ENCODE measurements around the gene CRYZ. TPM values are rescaled to one million over a fixed set of nuclear protein-coding genes. Genes with fewer than 3 reads are reported as not detected.

The CRYZ gene
- total and polyA plus RNA-seq, 2 of the 4 experiments (the other 2 are of a cell fraction), result 40.6 to 43.4 TPM

DNA sequence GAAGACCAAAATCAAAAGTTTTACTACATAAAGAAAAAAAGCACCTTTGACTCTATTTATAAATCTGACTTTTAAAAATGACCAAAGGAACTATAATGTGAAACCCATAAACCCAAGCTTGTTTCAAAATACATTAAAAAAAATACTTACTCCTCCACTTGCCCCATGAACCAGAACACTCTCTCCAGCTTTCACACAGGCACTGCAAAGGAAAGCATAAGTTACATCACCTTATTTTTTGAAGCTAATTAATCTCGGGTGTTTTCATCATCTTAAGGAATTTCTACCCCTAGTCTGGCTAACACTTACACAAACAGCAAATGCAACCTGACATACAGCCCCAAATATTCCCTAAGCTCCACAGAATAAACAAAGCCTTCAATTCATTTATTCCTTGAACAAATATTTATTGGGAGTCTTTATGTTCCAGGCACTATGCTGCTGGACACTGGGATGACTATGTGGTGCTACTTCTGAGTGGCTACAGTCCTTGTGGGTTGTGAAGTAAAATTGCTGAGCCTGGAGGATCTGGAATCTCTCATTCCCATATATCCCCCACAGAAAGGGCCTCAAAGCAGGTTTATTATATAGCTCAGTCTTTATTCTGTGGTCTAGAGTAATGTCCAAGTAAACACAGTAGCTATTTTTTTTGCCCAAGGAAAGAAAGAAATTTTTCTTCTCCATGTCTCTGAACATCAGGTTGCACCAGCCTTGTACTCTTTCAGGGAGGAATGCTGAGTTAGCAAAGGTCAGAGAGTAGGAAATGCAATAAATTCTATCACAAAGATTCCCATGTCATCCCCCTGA lies 18.2 kb downstream of the CRYZ start:
- dilution Hi-C loops (cut with HindIII; ENCODE audit: low sequenced_read_pairs, unreplicated experiment) (no loop called here), in situ Hi-C loops (cut with MboI; ENCODE audit: low sequenced_read_pairs) (no loop called here), intact Hi-C loops (cut with micrococcal nuclease) (loop anchor here (2.0 kb wide), 1 partner anchor 14 kb away; no protein-coding TSS in a partner anchor)
- Histone ChIP-seq H3K9ac (ENCODE audit: low read depth, low read length) (no peak overlapping the region), H3K18ac (ENCODE audit: low read depth, low read length) (no peak overlapping the region), H3K4me1 (ENCODE audit: control insufficient read depth, insufficient read depth, low read length) (peaks cover 8% of the 10 kb centered on the region), H4K8ac (ENCODE audit: low read depth in 2 of 2, low read length in 2 of 2) (no peak overlapping the region), H3K4me3 (ENCODE audit: insufficient read depth, low read depth, low read length) (no peak overlapping the region), H3K79me1 (ENCODE audit: low read depth in 1 of 2, low read length in 2 of 2) (peaks cover 0 to 3% of the 10 kb centered on the region in 2 experiments; a peak in 3 of 4 replicates), H3K14ac (replicated peaks; ENCODE audit: low read depth, low read length) (no peak overlapping the region), H2BK15ac (ENCODE audit: low read depth, low read length) (no peak overlapping the region), H2BK120ac (ENCODE audit: low read depth, low read length) (no peak overlapping the region), H4K20me1 (ENCODE audit: insufficient read depth, low read length) (no peaks in the 10 kb centered on the region), H3K56ac (ENCODE audit: extremely low read depth, insufficient read depth, low read length) (no peak overlapping the region), H4K5ac (ENCODE audit: low read depth, low read length) (no peak overlapping the region), H2BK5ac (ENCODE audit: low read depth, low read length, poor library complexity, severe bottlenecking) (no peak overlapping the region), H3K4me2 (ENCODE audit: low read depth, low read length) (peak overlapping the region; percentile 9; the same call in 1 of the 2 replicates), H2AFZ (replicated peaks; ENCODE audit: low read length, poor library complexity) (no peak overlapping the region), H4K91ac (ENCODE audit: insufficient read depth, low read depth, low read length) (no peak overlapping the region), H3K36me3 (ENCODE audit: control insufficient read depth, insufficient read depth, low read length) (peaks cover 7% of the 10 kb centered on the region), H3K4ac (ENCODE audit: low read depth, low read length) (no peak overlapping the region), H3K27me3 (ENCODE audit: control insufficient read depth, insufficient read depth, low read length) (no peaks in the 10 kb centered on the region), H3K23ac (ENCODE audit: low read depth, low read length) (no peak overlapping the region), H2BK20ac (ENCODE audit: low read depth, low read length) (no peak overlapping the region), H3K9me1 (ENCODE audit: insufficient read depth, low read length) (peaks cover 6% of the 10 kb centered on the region), H3K9me3 (ENCODE audit: control insufficient read depth, insufficient read depth, low read length) (no peaks in the 10 kb centered on the region), H3K27ac (ENCODE audit: insufficient read depth, low read length) (no peak overlapping the region), H2AK9ac (replicated peaks; ENCODE audit: low read depth, low read length, poor library complexity) (no peak overlapping the region), H2AK5ac (ENCODE audit: low read depth, low read length) (no peak overlapping the region)
- TF ChIP-seq RFX5 (IDR thresholded peaks at IDR 0.05; ENCODE audit: low read depth, low read length) (no peak), CEBPB (IDR thresholded peaks at IDR 0.05; ENCODE audit: low read depth, low read length) (0 out of 2 replicates have a peak, but pooled peaks have one; percentile 10), FOS (IDR thresholded peaks at IDR 0.05; ENCODE audit: low read depth, low read length) (no peak), SMC3 (IDR thresholded peaks at IDR 0.05; ENCODE audit: low read depth, low read length) (no peak), MAZ (IDR thresholded peaks at IDR 0.05; ENCODE audit: borderline replicate concordance, low read depth, low read length) (no peak), RCOR1 (IDR thresholded peaks at IDR 0.05; ENCODE audit: insufficient replicate concordance, low read length) (no peak), RAD21 (IDR thresholded peaks at IDR 0.05; ENCODE audit: low read length) (no peak), MAFK (IDR thresholded peaks at IDR 0.05; ENCODE audit: low read depth, low read length) (0 out of 2 replicates have a peak, but pooled peaks have one; percentile 30), BHLHE40 (IDR thresholded peaks at IDR 0.05; ENCODE audit: low read depth, low read length) (no peak), CTCF (conservative IDR thresholded peaks at IDR 0.05; ENCODE audit: low read depth, low read length) (no peak), USF2 (IDR thresholded peaks at IDR 0.05; ENCODE audit: low read depth, low read length) (no peak)
- TF ChIP-seq, protein P1, sequence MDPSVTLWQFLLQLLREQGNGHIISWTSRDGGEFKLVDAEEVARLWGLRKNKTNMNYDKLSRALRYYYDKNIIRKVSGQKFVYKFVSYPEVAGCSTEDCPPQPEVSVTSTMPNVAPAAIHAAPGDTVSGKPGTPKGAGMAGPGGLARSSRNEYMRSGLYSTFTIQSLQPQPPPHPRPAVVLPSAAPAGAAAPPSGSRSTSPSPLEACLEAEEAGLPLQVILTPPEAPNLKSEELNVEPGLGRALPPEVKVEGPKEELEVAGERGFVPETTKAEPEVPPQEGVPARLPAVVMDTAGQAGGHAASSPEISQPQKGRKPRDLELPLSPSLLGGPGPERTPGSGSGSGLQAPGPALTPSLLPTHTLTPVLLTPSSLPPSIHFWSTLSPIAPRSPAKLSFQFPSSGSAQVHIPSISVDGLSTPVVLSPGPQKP (IDR thresholded peaks at IDR 0.05; ENCODE audit: borderline replicate concordance, low read depth, low read length), result no peak
- WGBS, 2 experiments (ENCODE audit: extremely low coverage in 2 of 2, insufficient read length in 1 of 2), result no CpG with 5 or more reads among the region's 1 CpG
- peak; percentile 35 for DNase-seq
- CTCF ChIA-PET, result interaction anchor here (0.6 to 1.5 kb wide), 4 partner anchors 15 to 25 kb away, joined by 3 to 5 read pairs (median 4); partner anchors contain the start of genes CRYZ and TYW3
- POLR2A ChIA-PET (ENCODE audit: unreplicated experiment), result interaction anchor here (0.6 kb wide), 1 partner anchor 492 kb away, joined by 3 read pairs; no protein-coding TSS in a partner anchor
- ATAC-seq (ENCODE audit: low read depth), result peak; percentile 76
- BruUV-seq (replicated peaks), result no TSS peak

Measured in IMR-90 (cell line).